RWPE1 (cell line): ENCODE results near the gene FCER1G.
"Not testable (repeated sequence)": the region's sequence is repeated elsewhere in the genome, so short reads cannot be mapped to it uniquely, and the experiment has no call there.

Source experiments
- CTCF ChIA-PET: fragments of 350-600 bp; sonication (Branson Sonifier 250); formaldehyde crosslinking; extraction: SDS; loops from one replicate; lab custom pipeline; 2021; lab: Yijun Ruan, JAX
- POLR2A ChIA-PET: fragments of 400-600 bp; formaldehyde crosslinking; extraction: SDS; loops from one replicate; lab custom pipeline; 2020; ENCODE audit warnings: antibody characterized with exemption; ENCODE audit not compliant: low non-redundant PET; lab: Yijun Ruan, JAX
- DNase-seq: peaks from one replicate; pipeline ENCODE4 v3.0.0; 2012; ENCODE audit warnings: low spot score
- H3K27ac ChIP-seq: fragments of 450-650 bp; 2 replicates; pipeline ENCODE4 v1.5.1; 2017
- TF ChIP-seq, protein P1 (sequence below): fragments of 450-650 bp; conservative IDR thresholded peaks from 2 replicates; pipeline ENCODE4 v1.5.1; 2017; ENCODE audit warnings: low read depth, mild to moderate bottlenecking

Gene FCER1G

DNA sequence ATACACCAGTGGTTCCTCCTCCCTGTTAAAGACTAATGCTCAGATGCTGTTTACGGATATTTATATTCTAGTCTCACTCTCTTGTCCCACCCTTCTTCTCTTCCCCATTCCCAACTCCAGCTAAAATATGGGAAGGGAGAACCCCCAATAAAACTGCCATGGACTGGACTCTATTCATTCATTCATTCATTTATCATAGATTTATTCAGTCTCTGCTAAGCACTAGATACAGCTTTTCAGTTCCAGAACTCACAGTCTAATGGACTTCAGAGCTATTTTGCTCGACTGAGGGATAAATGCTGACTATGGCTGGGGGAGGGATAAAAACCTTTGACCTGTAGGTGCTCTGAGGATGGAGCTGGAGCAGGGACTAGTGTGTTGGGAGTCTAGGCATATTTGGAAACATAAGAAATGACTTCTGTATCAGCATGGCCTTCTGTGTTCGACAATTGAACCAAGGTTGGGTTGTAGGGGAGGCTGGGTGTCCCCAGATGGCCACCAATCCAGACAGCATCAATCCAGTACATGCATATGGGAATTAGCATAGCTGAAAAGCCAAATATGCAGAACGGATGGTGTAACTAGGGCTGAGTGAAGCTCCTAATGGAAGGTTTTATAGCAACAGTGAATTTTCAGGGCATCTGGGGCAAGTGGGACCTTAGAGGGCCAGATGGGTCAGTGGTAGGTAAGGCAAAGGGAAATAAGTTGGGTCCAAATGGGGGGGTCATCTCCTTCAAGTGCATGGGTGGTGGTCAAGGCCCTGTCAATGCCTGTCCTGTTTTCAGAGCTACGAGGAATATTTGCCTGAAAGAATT is 4.2 kb downstream of the FCER1G start:
- no peak for DNase-seq
- no peak overlapping the region for H3K27ac ChIP-seq
- ChIA-PET CTCF (interaction anchor here (0.5 to 1.0 kb wide), 3 partner anchors 9 to 168 kb away, joined by 3 to 4 read pairs (median 3); no protein-coding TSS in a partner anchor), POLR2A (interaction anchor here (0.6 to 0.7 kb wide), 2 partner anchors 33 to 1956 kb away, joined by 3 to 4 read pairs; no protein-coding TSS in a partner anchor)
- TF ChIP-seq, protein P1, sequence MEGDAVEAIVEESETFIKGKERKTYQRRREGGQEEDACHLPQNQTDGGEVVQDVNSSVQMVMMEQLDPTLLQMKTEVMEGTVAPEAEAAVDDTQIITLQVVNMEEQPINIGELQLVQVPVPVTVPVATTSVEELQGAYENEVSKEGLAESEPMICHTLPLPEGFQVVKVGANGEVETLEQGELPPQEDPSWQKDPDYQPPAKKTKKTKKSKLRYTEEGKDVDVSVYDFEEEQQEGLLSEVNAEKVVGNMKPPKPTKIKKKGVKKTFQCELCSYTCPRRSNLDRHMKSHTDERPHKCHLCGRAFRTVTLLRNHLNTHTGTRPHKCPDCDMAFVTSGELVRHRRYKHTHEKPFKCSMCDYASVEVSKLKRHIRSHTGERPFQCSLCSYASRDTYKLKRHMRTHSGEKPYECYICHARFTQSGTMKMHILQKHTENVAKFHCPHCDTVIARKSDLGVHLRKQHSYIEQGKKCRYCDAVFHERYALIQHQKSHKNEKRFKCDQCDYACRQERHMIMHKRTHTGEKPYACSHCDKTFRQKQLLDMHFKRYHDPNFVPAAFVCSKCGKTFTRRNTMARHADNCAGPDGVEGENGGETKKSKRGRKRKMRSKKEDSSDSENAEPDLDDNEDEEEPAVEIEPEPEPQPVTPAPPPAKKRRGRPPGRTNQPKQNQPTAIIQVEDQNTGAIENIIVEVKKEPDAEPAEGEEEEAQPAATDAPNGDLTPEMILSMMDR, result no peak

DNA sequence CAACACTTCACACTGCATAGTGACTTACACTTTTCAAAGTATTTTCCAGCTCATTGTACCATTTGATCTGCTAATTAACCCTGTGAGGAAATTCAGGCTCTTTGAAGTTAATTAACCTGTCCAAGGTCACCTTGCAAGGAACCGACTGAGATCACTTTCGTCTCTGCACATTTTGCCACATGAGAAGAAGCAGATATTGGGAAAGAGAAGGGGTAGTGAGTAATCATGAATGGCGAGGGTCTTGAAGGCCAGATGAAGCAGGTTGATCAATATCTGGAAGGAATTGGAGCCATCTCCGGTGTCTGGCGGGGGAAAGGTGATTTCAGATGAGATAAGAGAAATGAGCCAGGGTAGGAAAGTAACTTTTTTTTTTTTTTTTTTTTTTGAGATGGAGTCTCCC is 4.9 kb downstream of the FCER1G start:
- no peak for DNase-seq
- CTCF ChIA-PET, result interaction anchor here (0.6 kb wide), 1 partner anchor 168 kb away, joined by 4 read pairs; no protein-coding TSS in a partner anchor
- POLR2A ChIA-PET, result interaction anchor here (0.6 to 0.7 kb wide), 2 partner anchors 32 to 1955 kb away, joined by 3 to 4 read pairs; no protein-coding TSS in a partner anchor
- TF ChIP-seq, protein P1, result no peak
- no peak overlapping the region for H3K27ac ChIP-seq

DNA sequence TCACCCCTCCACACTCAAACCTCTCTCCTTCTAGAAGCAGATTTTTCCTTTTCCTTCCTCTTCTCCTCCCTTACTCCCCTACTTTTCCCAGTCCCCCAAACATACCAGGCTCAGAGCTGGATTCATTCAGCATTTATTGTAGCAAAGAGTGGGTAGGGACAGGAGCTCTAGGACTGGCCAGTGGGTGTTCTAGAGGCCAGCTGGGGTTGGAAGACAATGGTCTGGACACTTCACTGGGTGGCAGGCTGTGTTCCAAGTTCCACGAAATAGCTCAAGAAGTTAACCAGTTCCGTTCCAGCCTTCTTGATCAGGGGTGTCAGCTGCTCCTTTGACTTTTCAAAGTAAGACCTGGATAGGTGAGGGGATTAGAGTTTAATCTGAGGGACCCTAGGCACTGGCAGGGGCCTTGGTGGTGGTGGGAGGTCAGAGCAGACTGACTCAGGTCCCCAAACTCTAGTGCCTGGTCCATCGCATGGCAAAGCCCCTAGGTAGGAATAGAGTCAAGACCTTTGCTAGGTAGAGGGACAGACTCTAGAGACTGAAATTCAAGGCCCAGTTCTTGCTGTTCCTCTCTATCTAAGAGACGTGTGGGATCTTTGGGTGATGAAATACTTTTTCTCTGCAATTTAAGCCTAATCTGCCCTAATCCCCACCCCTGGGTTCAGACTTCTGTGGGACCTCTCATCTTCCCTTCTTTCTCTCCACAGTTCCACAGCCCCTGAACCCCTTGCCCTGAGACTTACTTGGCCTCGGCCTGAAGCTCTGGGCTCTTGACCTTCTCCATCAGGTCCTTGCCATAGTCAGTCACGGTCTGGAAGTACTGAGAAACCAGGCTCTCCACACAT is 7.3 kb downstream of the FCER1G start:
- H3K27ac ChIP-seq, result no peak overlapping the region
- TF ChIP-seq, protein P1, result no peak
- ChIA-PET POLR2A (no interaction called here), CTCF (no interaction called here)
- DNase-seq, result no peak

DNA sequence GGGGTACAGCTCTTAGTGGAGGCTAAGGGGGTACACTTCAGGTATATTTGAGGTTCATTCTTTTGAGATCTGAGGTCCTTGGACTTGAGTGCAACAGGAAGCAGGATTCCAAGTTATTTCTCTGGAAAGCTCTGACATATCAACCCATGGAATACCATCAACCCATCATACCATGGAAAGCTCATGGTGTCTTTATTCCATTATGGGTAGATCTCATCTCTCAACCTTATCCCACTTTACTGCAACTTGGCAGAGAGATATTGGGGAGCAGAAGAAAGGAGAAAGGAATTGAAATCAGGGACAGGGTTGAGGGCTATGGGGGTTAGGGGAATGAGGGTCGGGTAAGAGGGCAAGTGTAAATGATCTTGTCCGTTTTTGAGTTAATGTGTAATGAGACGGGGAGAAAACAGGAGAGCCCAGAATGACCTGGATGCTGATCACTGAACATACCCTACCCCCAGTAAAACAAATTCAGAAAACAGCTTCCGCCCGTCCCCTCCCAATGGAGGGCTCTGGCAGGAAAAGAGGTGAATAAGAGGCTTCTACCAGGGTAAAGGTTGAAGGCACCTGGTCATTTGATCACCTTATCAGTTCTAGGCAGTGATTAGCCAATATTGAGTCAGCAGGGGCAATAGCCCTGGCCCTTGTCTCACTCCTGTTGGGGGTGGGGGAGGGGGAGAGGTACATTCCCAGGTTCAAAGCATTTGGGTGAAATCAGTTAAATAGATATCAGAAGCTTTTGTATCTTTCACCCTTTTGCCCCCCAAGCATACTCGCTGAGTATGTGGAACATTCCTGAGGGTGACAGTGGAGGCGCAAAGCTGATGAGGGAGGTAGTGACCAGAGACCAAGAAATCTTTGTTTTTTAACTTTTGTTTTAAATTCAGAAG is 9.0 kb downstream of the FCER1G start:
- POLR2A ChIA-PET, result no interaction called here
- TF ChIP-seq, protein P1, result no peak
- no peak for DNase-seq
- H3K27ac ChIP-seq, result no peak overlapping the region
- CTCF ChIA-PET, result no interaction called here

DNA sequence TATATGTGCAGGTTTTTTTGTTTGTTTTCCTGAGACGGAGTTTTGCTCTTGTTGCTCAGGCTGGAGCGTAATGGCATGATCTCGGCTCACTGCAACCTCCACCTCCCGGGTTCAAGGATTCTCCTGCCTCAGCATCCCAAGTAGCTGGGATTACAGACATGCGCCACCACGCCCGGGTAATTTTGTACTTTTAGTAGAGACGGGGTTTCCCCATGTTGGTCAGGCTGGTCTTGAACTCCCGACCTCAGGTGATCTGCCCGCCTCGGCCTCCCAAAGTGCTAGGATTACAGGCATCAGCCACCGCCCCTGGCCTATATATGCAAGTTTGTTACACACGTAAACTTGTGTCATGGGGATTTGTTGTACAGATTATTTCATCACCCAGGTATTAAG is 9.6 kb downstream of the FCER1G start:
- H3K27ac ChIP-seq, POLR2A ChIA-PET, DNase-seq: not testable (repeated sequence)
- CTCF ChIA-PET, result interaction anchor here (4.4 kb wide), 1 partner anchor 67 kb away, joined by 24 read pairs; no protein-coding TSS in a partner anchor

DNA sequence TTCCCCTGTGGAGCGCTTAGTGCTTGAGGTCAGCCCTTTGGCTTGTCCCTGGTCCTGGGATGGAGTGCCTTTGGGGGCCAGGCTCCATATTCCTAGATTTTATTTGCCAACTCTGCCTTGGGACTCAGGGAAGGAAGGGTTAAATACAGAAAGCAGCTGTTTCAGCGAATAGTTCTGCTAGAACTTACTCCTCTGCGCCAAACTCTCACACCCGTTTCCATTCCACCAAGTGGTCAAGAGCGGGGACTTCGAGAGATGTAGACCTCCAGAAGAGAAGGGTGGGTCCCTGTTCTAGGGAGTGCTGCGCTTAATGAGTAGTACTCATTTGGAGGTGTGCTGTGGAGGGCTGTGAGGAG is 10.1 kb downstream of the FCER1G start:
- DNase-seq, result no peak
- ChIA-PET POLR2A (interaction anchor here (0.7 to 0.8 kb wide), 2 partner anchors 22 to 157 kb away, joined by 3 to 4 read pairs; no protein-coding TSS in a partner anchor), CTCF (interaction anchor here (0.5 to 4.9 kb wide), 7 partner anchors 15 to 157 kb away, joined by 3 to 24 read pairs (median 4); partner anchors contain the start of genes CFAP126 and NDUFS2)
- TF ChIP-seq, protein P1, result no peak
- H3K27ac ChIP-seq, result peak overlapping the region; percentile 69
